HCT116 (cell line): ENCODE measurements around the gene IFITM1. TPM values are rescaled to one million over a fixed set of nuclear protein-coding genes. Genes with fewer than 3 reads are reported as not detected.

Experiments
- ATAC-seq: fragments of 200-7000 bp; cut with Tn5 transposase; 2 replicates; pipeline ENCODE4 v1.9.1; 2020; ENCODE audit warnings: mild to moderate bottlenecking, moderate library complexity
- BruUV-seq: library from RNA; stranded (reverse); fragments of 400-500 nt; replicated peaks from 2 replicates; lab custom pipeline; 2021; lab: Mats Ljungman, UMichigan
- CTCF ChIA-PET: fragments of 300-600 bp; sonication (Branson Sonifier 250); formaldehyde crosslinking; loops from one replicate; lab custom pipeline; 2021; ENCODE audit warnings: antibody characterized with exemption; lab: Charles Lee
- POLR2A ChIA-PET: fragments of 300-600, 350-600 bp; sonication (Branson Sonifier 250); formaldehyde crosslinking; loops from one replicate; lab custom pipeline; 2021; ENCODE audit warnings: antibody characterized with exemption; lab: Charles Lee
- RAD21 ChIA-PET, 2 experiments: fragments of 300-600 bp; sonication (Branson Sonifier 250); formaldehyde crosslinking; loops; one replicate each; lab custom pipeline; 2023; ENCODE audit warnings: low total read pairs in 2 of 2; ENCODE audit not compliant: uncharacterized antibody in 2 of 2, unreplicated experiment in 2 of 2, low non-redundant PET in 1 of 2; lab: Charles Lee
- DNase-seq: peaks from one replicate; pipeline ENCODE4 v3.0.0-alpha.2; 2010; ENCODE audit warnings: low read depth, low spot score
- H2AFZ ChIP-seq: fragments of 200-600 bp; shearing (Covaris generic), sonication (generic); 2 replicates; pipeline ENCODE4 v1.6.1; 2017; ENCODE audit warnings: low read depth, mixed run types, mixed read lengths, antibody characterized with exemption, low read length; ENCODE audit not compliant: poor library complexity, severe bottlenecking
- H3K27ac ChIP-seq: 2 replicates; pipeline ENCODE4 v1.5.1; 2012; ENCODE audit warnings: low read depth, low read length
- H3K27me3 ChIP-seq: fragments of 200-600 bp; sonication (generic); 2 replicates; pipeline ENCODE4 v1.6.1; 2016; ENCODE audit warnings: mixed run types, low read length, mixed read lengths; ENCODE audit not compliant: insufficient read depth
- H3K36me3 ChIP-seq, 2 experiments: fragments of 200-500 bp in 1 of 2; fragments of 200-600 bp in 1 of 2; sonication (Bioruptor generic) in 1 of 2; sonication (generic) in 1 of 2; 2 replicates each; pipeline versions ENCODE4 v1.5.1 to v1.6.1; 2014 to 2016; ENCODE audit warnings: low read length in 2 of 2, inconsistent platforms in 1 of 2, mixed read lengths in 1 of 2, mixed run types in 1 of 2; ENCODE audit not compliant: insufficient read depth in 2 of 2, control insufficient read depth in 1 of 2
- H3K4me1 ChIP-seq, 2 experiments: fragments of 200-600 bp in 1 of 2; sonication (generic) in 1 of 2; 2 replicates each; pipeline versions ENCODE4 v1.5.1 to v1.6.1; 2012 to 2017; ENCODE audit warnings: low read length in 2 of 2, inconsistent platforms in 1 of 2, mild to moderate bottlenecking in 1 of 2, mixed read lengths in 1 of 2, mixed run types in 1 of 2, moderate library complexity in 1 of 2; ENCODE audit not compliant: insufficient read depth in 2 of 2, control insufficient read depth in 1 of 2
- H3K4me2 ChIP-seq: fragments of 200-600 bp; sonication (generic); 2 replicates; pipeline ENCODE4 v1.6.1; 2017; ENCODE audit warnings: mixed run types, low read length, mixed read lengths
- H3K4me3 ChIP-seq, 2 experiments: fragments of 200-600 bp in 1 of 2; sonication (generic) in 1 of 2; replicated peaks in 1 of 2; 2 replicates each; pipeline ENCODE4 v1.5.1; 2011 to 2016; ENCODE audit warnings: low read length in 2 of 2, control low read depth in 1 of 2, low read depth in 1 of 2, mild to moderate bottlenecking in 1 of 2, mixed read lengths in 1 of 2, mixed run types in 1 of 2
- H3K79me2 ChIP-seq: fragments of 200-600 bp; sonication (generic); 2 replicates; pipeline ENCODE4 v1.6.1; 2017; ENCODE audit warnings: mild to moderate bottlenecking, mixed run types, low read length, moderate library complexity, mixed read lengths; ENCODE audit not compliant: insufficient read depth
- H3K9ac ChIP-seq: fragments of 200-600 bp; sonication (generic); 2 replicates; pipeline ENCODE4 v1.6.1; 2016; ENCODE audit warnings: low read length, mixed read lengths
- H3K9me2 ChIP-seq: fragments of 200-600 bp; sonication (generic), shearing (Covaris generic); 2 replicates; pipeline ENCODE4 v1.6.1; 2017; ENCODE audit warnings: mixed run types, mild to moderate bottlenecking, moderate library complexity; ENCODE audit not compliant: insufficient read depth
- H3K9me3 ChIP-seq, 2 experiments: fragments of 200-500 bp in 1 of 2; fragments of 200-600 bp in 1 of 2; sonication (Bioruptor generic) in 1 of 2; sonication (generic) in 1 of 2; 2 replicates each; pipeline ENCODE4 v1.6.1; 2014 to 2017; ENCODE audit warnings: low read length in 2 of 2, mixed read lengths in 2 of 2, inconsistent platforms in 1 of 2, low read depth in 1 of 2, mild to moderate bottlenecking in 1 of 2, mixed run types in 1 of 2, moderate library complexity in 1 of 2; ENCODE audit not compliant: control insufficient read depth in 1 of 2, insufficient read depth in 1 of 2
- H4K20me1 ChIP-seq: fragments of 200-600 bp; sonication (generic), shearing (Covaris generic); 2 replicates; pipeline ENCODE4 v1.6.1; 2017; ENCODE audit warnings: mixed run types, mild to moderate bottlenecking, moderate library complexity; ENCODE audit not compliant: insufficient read depth
- EGR1 ChIP-seq: IDR thresholded peaks from 2 replicates; pipeline ENCODE4 v1.6.1; 2012; ENCODE audit warnings: low read depth
- EZH2 ChIP-seq: fragments of 200-600 bp; sonication (generic); IDR thresholded peaks from 2 replicates; pipeline ENCODE4 v1.6.1; 2017; ENCODE audit warnings: antibody characterized with exemption, mixed run types
- EZH2phosphoT487 ChIP-seq: fragments of 200-600 bp; IDR thresholded peaks from 2 replicates; pipeline ENCODE4 v1.6.1; 2018; ENCODE audit warnings: antibody characterized with exemption, borderline replicate concordance
- JUND ChIP-seq: IDR thresholded peaks from 2 replicates; pipeline ENCODE4 v1.6.1; 2012
- SIN3A ChIP-seq: IDR thresholded peaks from 2 replicates; pipeline ENCODE4 v1.6.1; 2012; ENCODE audit warnings: low read depth
- TCF7L2 ChIP-seq: IDR thresholded peaks from 2 replicates; pipeline ENCODE4 v1.7.0; 2011; ENCODE audit warnings: borderline replicate concordance, inconsistent platforms; ENCODE audit not compliant: insufficient read depth, insufficient read length; ENCODE audit errors: extremely low read depth
- intact Hi-C: fragments of 100-400 bp; cut with micrococcal nuclease; formaldehyde crosslinking; loops from 2 replicates; pipeline ENCODE4 v1.10.0; 2022
- total RNA-seq: library from RNA; stranded (reverse); gene quantifications from one replicate; pipeline ENCODE4 v1.2.1, GENCODE V29; 2021; ENCODE audit not compliant: unreplicated experiment
- TF ChIP-seq, protein P1 (sequence below): IDR thresholded peaks from 2 replicates; pipeline ENCODE4 v1.6.1; 2012
- TF ChIP-seq, protein P2 (sequence below): IDR thresholded peaks from 2 replicates; pipeline ENCODE4 v1.6.1; 2011; ENCODE audit warnings: mild to moderate bottlenecking, low read length, moderate library complexity; ENCODE audit not compliant: insufficient replicate concordance; ENCODE audit errors: extremely low read depth
- TF ChIP-seq, protein P3 (sequence below), 3 experiments: fragments of 200-600 bp in 1 of 3; sonication (generic) in 1 of 3; IDR thresholded peaks in 2 of 3; conservative IDR thresholded peaks in 1 of 3; 2 replicates each; pipeline ENCODE4 v1.5.1; 2012 to 2017; ENCODE audit warnings: low read depth in 2 of 3, low read length in 2 of 3, antibody characterized with exemption in 1 of 3, borderline replicate concordance in 1 of 3, control low read depth in 1 of 3, mild to moderate bottlenecking in 1 of 3, mixed read lengths in 1 of 3, mixed run types in 1 of 3, moderate library complexity in 1 of 3; ENCODE audit not compliant: insufficient read depth in 1 of 3

Gene IFITM1
- total RNA-seq, 1 experiment from 2014 or later, result 6.1 TPM

DNA sequence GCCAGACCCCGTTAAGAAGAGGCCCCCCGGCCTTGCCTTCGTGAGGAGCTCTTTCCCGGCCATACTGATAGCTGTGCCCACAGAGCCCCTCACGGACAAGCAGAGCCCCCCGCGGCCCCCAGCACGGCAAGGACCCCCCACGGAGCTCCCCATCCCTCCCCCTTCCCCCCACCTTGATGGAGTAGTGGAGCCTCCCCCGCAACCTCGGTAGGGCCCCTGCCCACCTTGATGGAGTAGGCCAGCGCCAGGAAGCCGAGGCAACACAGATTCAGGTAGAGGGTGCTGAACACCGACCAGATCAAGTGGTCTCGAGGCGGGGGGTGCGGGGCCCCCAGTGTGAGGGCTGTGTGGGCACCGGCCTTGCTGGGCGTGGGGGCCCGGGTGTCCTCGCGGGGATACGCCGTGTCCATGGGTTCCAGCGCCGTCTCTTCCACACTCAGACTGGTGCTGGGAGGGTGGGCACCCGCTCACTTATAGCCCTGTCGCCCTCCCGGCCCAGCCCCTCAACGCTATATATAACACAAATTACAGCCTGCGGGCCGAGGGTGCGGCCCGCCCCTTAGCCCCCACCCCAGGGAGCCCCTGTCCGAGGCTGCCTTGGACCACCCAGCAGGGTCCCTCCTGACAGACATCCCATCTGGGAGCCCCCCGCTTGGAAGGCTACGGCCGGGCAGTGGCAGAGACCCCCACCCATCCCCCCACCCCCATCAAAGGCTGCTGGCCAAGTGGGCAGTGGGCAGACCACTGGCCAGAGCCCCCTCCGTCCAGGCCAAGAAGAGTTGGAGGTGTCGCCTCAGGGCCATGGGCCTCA lies 14.6 kb upstream of the IFITM1 start, which contains the start of gene IFITM5:
TSS of gene IFITM5 (minus strand) at position 446 of the 811 bp plus-strand sequence. CDS start at position 410, 36 bp downstream.
- DNase-seq, result no peak

More for the DNA sequence above, 14.6 kb upstream of the IFITM1 start, which contains the start of gene IFITM5:
- Histone ChIP-seq H3K27me3 (no peaks in the 10 kb centered on the region), H3K9ac (no peak within 1 kb of the TSS)
- TF ChIP-seq, protein P1, sequence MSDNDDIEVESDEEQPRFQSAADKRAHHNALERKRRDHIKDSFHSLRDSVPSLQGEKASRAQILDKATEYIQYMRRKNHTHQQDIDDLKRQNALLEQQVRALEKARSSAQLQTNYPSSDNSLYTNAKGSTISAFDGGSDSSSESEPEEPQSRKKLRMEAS, result no peak
- TF ChIP-seq SIN3A (no peak), EZH2phosphoT487 (no peak), TCF7L2 (no peak), EGR1 (no peak), EZH2 (no peak), JUND (no peak)
- TF ChIP-seq, protein P2, sequence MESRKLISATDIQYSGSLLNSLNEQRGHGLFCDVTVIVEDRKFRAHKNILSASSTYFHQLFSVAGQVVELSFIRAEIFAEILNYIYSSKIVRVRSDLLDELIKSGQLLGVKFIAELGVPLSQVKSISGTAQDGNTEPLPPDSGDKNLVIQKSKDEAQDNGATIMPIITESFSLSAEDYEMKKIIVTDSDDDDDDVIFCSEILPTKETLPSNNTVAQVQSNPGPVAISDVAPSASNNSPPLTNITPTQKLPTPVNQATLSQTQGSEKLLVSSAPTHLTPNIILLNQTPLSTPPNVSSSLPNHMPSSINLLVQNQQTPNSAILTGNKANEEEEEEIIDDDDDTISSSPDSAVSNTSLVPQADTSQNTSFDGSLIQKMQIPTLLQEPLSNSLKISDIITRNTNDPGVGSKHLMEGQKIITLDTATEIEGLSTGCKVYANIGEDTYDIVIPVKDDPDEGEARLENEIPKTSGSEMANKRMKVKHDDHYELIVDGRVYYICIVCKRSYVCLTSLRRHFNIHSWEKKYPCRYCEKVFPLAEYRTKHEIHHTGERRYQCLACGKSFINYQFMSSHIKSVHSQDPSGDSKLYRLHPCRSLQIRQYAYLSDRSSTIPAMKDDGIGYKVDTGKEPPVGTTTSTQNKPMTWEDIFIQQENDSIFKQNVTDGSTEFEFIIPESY, result no peak
- TF ChIP-seq, protein P3, sequence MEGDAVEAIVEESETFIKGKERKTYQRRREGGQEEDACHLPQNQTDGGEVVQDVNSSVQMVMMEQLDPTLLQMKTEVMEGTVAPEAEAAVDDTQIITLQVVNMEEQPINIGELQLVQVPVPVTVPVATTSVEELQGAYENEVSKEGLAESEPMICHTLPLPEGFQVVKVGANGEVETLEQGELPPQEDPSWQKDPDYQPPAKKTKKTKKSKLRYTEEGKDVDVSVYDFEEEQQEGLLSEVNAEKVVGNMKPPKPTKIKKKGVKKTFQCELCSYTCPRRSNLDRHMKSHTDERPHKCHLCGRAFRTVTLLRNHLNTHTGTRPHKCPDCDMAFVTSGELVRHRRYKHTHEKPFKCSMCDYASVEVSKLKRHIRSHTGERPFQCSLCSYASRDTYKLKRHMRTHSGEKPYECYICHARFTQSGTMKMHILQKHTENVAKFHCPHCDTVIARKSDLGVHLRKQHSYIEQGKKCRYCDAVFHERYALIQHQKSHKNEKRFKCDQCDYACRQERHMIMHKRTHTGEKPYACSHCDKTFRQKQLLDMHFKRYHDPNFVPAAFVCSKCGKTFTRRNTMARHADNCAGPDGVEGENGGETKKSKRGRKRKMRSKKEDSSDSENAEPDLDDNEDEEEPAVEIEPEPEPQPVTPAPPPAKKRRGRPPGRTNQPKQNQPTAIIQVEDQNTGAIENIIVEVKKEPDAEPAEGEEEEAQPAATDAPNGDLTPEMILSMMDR (IDR thresholded peaks at IDR 0.05 in 2 of 3, conservative IDR thresholded peaks at IDR 0.05 in 1 of 3; ENCODE audit: borderline replicate concordance in 1 of 3, insufficient read depth in 1 of 3, low read depth in 2 of 3, low read length in 2 of 3), result no peak
- TF ChIP-seq, all 23 proteins: peak for 0
- CTCF ChIA-PET, result no interaction called here
- no TSS peak for BruUV-seq
- ATAC-seq, result no peak
- no peak within 1 kb of the TSS for H3K4me3 ChIP-seq
- no peaks in the 10 kb centered on the region for H3K79me2 ChIP-seq
- H4K20me1 ChIP-seq, result no peaks in the 10 kb centered on the region
- H3K36me3 ChIP-seq, result no peaks in the 10 kb centered on the region; a peak in 1 of 4 replicates
- no peak within 1 kb of the TSS for H3K4me2 ChIP-seq
- H3K4me1 ChIP-seq, result peaks cover 0 to 3% of the 10 kb centered on the region in 2 experiments; a peak in 1 of 4 replicates
- no peak within 1 kb of the TSS; the same call in 1 of the 2 replicates for H3K27ac ChIP-seq
- RAD21 ChIA-PET, result no interaction called here
- intact Hi-C loops, result no loop called here
- no peaks in the 10 kb centered on the region for H3K9me3 ChIP-seq
- H2AFZ ChIP-seq, result no peak within 1 kb of the TSS
- POLR2A ChIA-PET, result interaction anchor here (1.3 kb wide), 1 partner anchor 9 kb away, joined by 3 read pairs; the partner anchor contains the start of gene IFITM2
- H3K9me2 ChIP-seq, result no peaks in the 10 kb centered on the region
